HUES6 (cell line): ENCODE data around the gene AR.

ENCODE experiments used
- H3K27ac ChIP-seq: 2 replicates; pipeline ENCODE4 v1.7.0; 2013; ENCODE audit warnings: low read depth, mild to moderate bottlenecking, low read length, inconsistent platforms
- H3K27me3 ChIP-seq: 2 replicates; pipeline ENCODE4 v1.6.1; 2013; ENCODE audit warnings: low read length; ENCODE audit not compliant: control insufficient read depth, insufficient read depth
- H3K36me3 ChIP-seq: 2 replicates; pipeline ENCODE4 v1.6.1; 2013; ENCODE audit warnings: low read length; ENCODE audit not compliant: control insufficient read depth, insufficient read depth
- H3K4me1 ChIP-seq: 2 replicates; pipeline ENCODE4 v1.6.1; 2013; ENCODE audit warnings: low read length; ENCODE audit not compliant: control insufficient read depth, insufficient read depth
- H3K4me3 ChIP-seq: 2 replicates; pipeline ENCODE4 v1.5.1; 2013; ENCODE audit warnings: low read depth, low read length
- H3K9ac ChIP-seq: one replicate; pipeline ENCODE4 v1.6.1; 2013; ENCODE audit warnings: mild to moderate bottlenecking, low read length
- H3K9me3 ChIP-seq: 2 replicates; pipeline ENCODE4 v1.6.1; 2013; ENCODE audit warnings: low read depth, low read length; ENCODE audit not compliant: control insufficient read depth, insufficient read depth

Gene AR

GRCh38 chrX:67570839-67571238, 27.0 kb downstream of the AR start:
- Histone ChIP-seq H3K27me3 (no peaks in the 10 kb centered on the region), H3K4me1 (0 out of 2 replicates have a peak, but pooled peaks cover 4% of the 10 kb centered on the region)

GRCh38 chrX:67574696-67575095, 30.9 kb downstream of the AR start:
- Histone ChIP-seq H3K4me3 (no peak overlapping the region), H3K27ac (no peak overlapping the region)

More at GRCh38 chrX:67570839-67571238, 27.0 kb downstream of the AR start:
- Histone ChIP-seq H3K36me3 (no peaks in the 10 kb centered on the region), H3K4me3 (no peak overlapping the region), H3K9me3 (peaks cover 3% of the 10 kb centered on the region; the same call in 1 of the 2 replicates), H3K27ac (no peak overlapping the region), H3K9ac (no peak overlapping the region)

GRCh38 chrX:67582436-67582835, 38.6 kb downstream of the AR start:
- H3K36me3 ChIP-seq = no peaks in the 10 kb centered on the region
- H3K9ac ChIP-seq = no peak overlapping the region
- H3K4me3 ChIP-seq = no peak overlapping the region
- H3K27ac ChIP-seq = no peak overlapping the region
- H3K4me1 ChIP-seq = peaks cover 9% of the 10 kb centered on the region; the same call in 1 of the 2 replicates
- no peaks in the 10 kb centered on the region for H3K27me3 ChIP-seq
- H3K9me3 ChIP-seq = peaks cover 11% of the 10 kb centered on the region; the same call in 1 of the 2 replicates

More at GRCh38 chrX:67574696-67575095, 30.9 kb downstream of the AR start:
- Histone ChIP-seq H3K9ac (no peak overlapping the region), H3K9me3 (peaks cover 4% of the 10 kb centered on the region; the same call in 1 of the 2 replicates), H3K4me1 (no peaks in the 10 kb centered on the region), H3K27me3 (no peaks in the 10 kb centered on the region), H3K36me3 (no peaks in the 10 kb centered on the region)

GRCh38 chrX:67583171-67583570, 39.4 kb downstream of the AR start:
- no peaks in the 10 kb centered on the region for H3K36me3 ChIP-seq
- H3K4me1 ChIP-seq = peaks cover 9% of the 10 kb centered on the region; the same call in 1 of the 2 replicates
- no peak overlapping the region for H3K9ac ChIP-seq
- no peak overlapping the region for H3K4me3 ChIP-seq
- peaks cover 11% of the 10 kb centered on the region; the same call in 1 of the 2 replicates for H3K9me3 ChIP-seq
- H3K27me3 ChIP-seq = no peaks in the 10 kb centered on the region
- H3K27ac ChIP-seq = no peak overlapping the region

GRCh38 chrX:67585401-67585800, 41.6 kb downstream of the AR start:
- peaks cover 6% of the 10 kb centered on the region; the same call in 1 of the 2 replicates for H3K9me3 ChIP-seq
- no peak overlapping the region for H3K27ac ChIP-seq
- H3K4me3 ChIP-seq = no peak overlapping the region
- H3K4me1 ChIP-seq = peaks cover 9% of the 10 kb centered on the region; the same call in 1 of the 2 replicates
- no peaks in the 10 kb centered on the region for H3K36me3 ChIP-seq
- no peaks in the 10 kb centered on the region for H3K27me3 ChIP-seq
- H3K9ac ChIP-seq = no peak overlapping the region

- Histone ChIP-seq H3K4me3 (no peak overlapping the region), H3K27ac (no peak overlapping the region), H3K27me3 (no peaks in the 10 kb centered on the region), H3K4me1 (peaks cover 6% of the 10 kb centered on the region; the same call in 1 of the 2 replicates), H3K9ac (no peak overlapping the region), H3K9me3 (peaks cover 6% of the 10 kb centered on the region; the same call in 1 of the 2 replicates), H3K36me3 (no peaks in the 10 kb centered on the region)
Observed at GRCh38 chrX:67587946-67588624, 44.3 kb downstream of the AR start.

GRCh38 chrX:67596839-67597790, 53.3 kb downstream of the AR start:
- Histone ChIP-seq H3K9ac (no peak overlapping the region), H3K27me3 (no peaks in the 10 kb centered on the region), H3K27ac (no peak overlapping the region), H3K4me1 (no peaks in the 10 kb centered on the region), H3K36me3 (no peaks in the 10 kb centered on the region), H3K9me3 (peaks cover 4% of the 10 kb centered on the region; the same call in 1 of the 2 replicates), H3K4me3 (no peak overlapping the region)

- H3K9me3 ChIP-seq = peaks cover 4% of the 10 kb centered on the region; the same call in 1 of the 2 replicates
- no peaks in the 10 kb centered on the region for H3K27me3 ChIP-seq
- H3K36me3 ChIP-seq = no peaks in the 10 kb centered on the region
- H3K9ac ChIP-seq = no peak overlapping the region
- H3K4me3 ChIP-seq = no peak overlapping the region
- no peak overlapping the region for H3K27ac ChIP-seq
- H3K4me1 ChIP-seq = no peaks in the 10 kb centered on the region
Observed at GRCh38 chrX:67599532-67599931, 55.7 kb downstream of the AR start.

- no peaks in the 10 kb centered on the region; the same call in 1 of the 2 replicates for H3K9me3 ChIP-seq
- no peaks in the 10 kb centered on the region for H3K36me3 ChIP-seq
- no peak overlapping the region for H3K9ac ChIP-seq
- no peak overlapping the region for H3K4me3 ChIP-seq
- no peaks in the 10 kb centered on the region for H3K27me3 ChIP-seq
- peaks cover 10% of the 10 kb centered on the region; the same call in 1 of the 2 replicates for H3K4me1 ChIP-seq
- no peak overlapping the region for H3K27ac ChIP-seq
Observed at GRCh38 chrX:67601771-67602170, 58.0 kb downstream of the AR start.

GRCh38 chrX:67604979-67605703, 61.3 kb downstream of the AR start:
- H3K27me3 ChIP-seq = no peaks in the 10 kb centered on the region
- peaks cover 10% of the 10 kb centered on the region; the same call in 1 of the 2 replicates for H3K4me1 ChIP-seq
- H3K9ac ChIP-seq = no peak overlapping the region
- no peaks in the 10 kb centered on the region; the same call in 1 of the 2 replicates for H3K9me3 ChIP-seq
- H3K27ac ChIP-seq = 0 out of 2 replicates have a peak overlapping the region, but pooled peaks have one; percentile 55
- H3K36me3 ChIP-seq = no peaks in the 10 kb centered on the region
- H3K4me3 ChIP-seq = no peak overlapping the region; the same call in 1 of the 2 replicates
